A549 (cell line): Measurements from ENCODE around the gene IL6ST.

Source experiments
- CTCF ChIP-seq: fragments of >200 bp; sonication (Bioruptor Twin); formaldehyde crosslinking; IDR thresholded peaks from 3 replicates; pipeline ENCODE4 v1.5.1; 2016
- EP300 ChIP-seq, 2 experiments: fragments of >200 bp; sonication (Bioruptor Twin); formaldehyde crosslinking; IDR thresholded peaks; 2 replicates in 1 of 2; 3 replicates in 1 of 2; pipeline ENCODE4 v1.6.1; 2016 to 2017
- HMGXB4 ChIP-seq: fragments of 250-450 bp; sonication (Bioruptor Pico); IDR thresholded peaks from 2 replicates; pipeline ENCODE4 v1.5.0; 2021; ENCODE audit warnings: mild to moderate bottlenecking, moderate library complexity, borderline replicate concordance
- JUN ChIP-seq, 2 experiments: fragments of >200 bp; sonication (Bioruptor Twin); formaldehyde crosslinking; IDR thresholded peaks; 2 replicates in 1 of 2; 3 replicates in 1 of 2; pipeline ENCODE4 v1.6.1; 2016 to 2017
- MAZ ChIP-seq: fragments of 150-350 bp; IDR thresholded peaks from 2 replicates; pipeline ENCODE4 v1.6.1; 2014; ENCODE audit warnings: antibody characterized with exemption, low read depth, low read length, borderline replicate concordance
- NPAS2 ChIP-seq: fragments of 250-450 bp; sonication (Bioruptor Pico); IDR thresholded peaks from 2 replicates; pipeline ENCODE4 v1.8.0; 2022; ENCODE audit warnings: mild to moderate bottlenecking, moderate library complexity, borderline replicate concordance
- POLR2A ChIP-seq: IDR thresholded peaks from 2 replicates; pipeline ENCODE4 v1.6.1; 2012; ENCODE audit warnings: mild to moderate bottlenecking, low read length
- RAD21 ChIP-seq, 2 experiments: fragments of >200 bp in 1 of 2; sonication (Bioruptor Twin) in 1 of 2; formaldehyde crosslinking in 1 of 2; IDR thresholded peaks in 1 of 2; conservative IDR thresholded peaks in 1 of 2; 2 replicates in 1 of 2; 3 replicates in 1 of 2; pipeline ENCODE4 v1.6.1; 2012 to 2018; ENCODE audit warnings: inconsistent platforms in 1 of 2

- TF ChIP-seq MAZ (no peak), NPAS2 (CRISPR knock-in tag) (no peak), RAD21 (conservative IDR thresholded peaks at IDR 0.05 in 1 of 2, IDR thresholded peaks at IDR 0.05 in 1 of 2) (no peak), CTCF (no peak), POLR2A (no peak), JUN (IDR thresholded peaks at IDR 0.05) (peak; percentile 44 to 60; a peak in 3 of 5 replicates), EP300 (IDR thresholded peaks at IDR 0.05) (peak; percentile 81 to 87; a peak in 4 of 5 replicates), HMGXB4 (CRISPR knock-in tag) (no peak)
Measured at GRCh38 chr5:55925712-55926111, 69.1 kb downstream of the IL6ST start.
